ENCODE data around the gene HGS. TPM values are rescaled to one million over a fixed set of nuclear protein-coding genes. Genes with fewer than 3 reads are reported as not detected.

HGS gene
- total and polyA plus RNA-seq, 2 of the 13 experiments (the other 11 are each of a cell fraction or from before 2014, with no cell fraction given) = 73.3 to 78.1 TPM

GRCh38 chr17:81727324-81728031, 43.7 kb downstream of the HGS start (continued):
- peak; percentile 95; the same call in 1 of the 2 replicates for TF ChIP-seq TERF1 (CRISPR knock-in tag; IDR thresholded peaks at IDR 0.05)
- no peak for TF ChIP-seq AGO1 (IDR thresholded peaks at IDR 0.05; ENCODE audit: low read depth, low read length, poor library complexity, severe bottlenecking)
- TF ChIP-seq NFATC3 (CRISPR knock-in tag; IDR thresholded peaks at IDR 0.05) = peak; percentile 99
- TF ChIP-seq TMF1 (CRISPR knock-in tag; IDR thresholded peaks at IDR 0.05; ENCODE audit: low read depth) = peak; percentile 66; the same call in 1 of the 2 replicates
- TF ChIP-seq MED1 (CRISPR knock-in tag; IDR thresholded peaks at IDR 0.05) = peak; percentile 94
- TF ChIP-seq TAF1 (CRISPR knock-in tag; IDR thresholded peaks at IDR 0.05) = peak; percentile 75
- TF ChIP-seq ZNF468 (CRISPR knock-in tag; IDR thresholded peaks at IDR 0.05) = 0 out of 2 replicates have a peak, but pooled peaks have one; percentile 87
- TF ChIP-seq REPIN1 (CRISPR knock-in tag; IDR thresholded peaks at IDR 0.05; ENCODE audit: borderline replicate concordance, low read depth) = peak; percentile 95
- TF ChIP-seq CREBL2 (CRISPR knock-in tag; IDR thresholded peaks at IDR 0.05; ENCODE audit: borderline replicate concordance) = peak; percentile 97
- peak; percentile 99 for TF ChIP-seq ZIK1 (CRISPR knock-in tag; IDR thresholded peaks at IDR 0.05; ENCODE audit: borderline replicate concordance, low read depth)
- peak; percentile 83 for TF ChIP-seq REL (CRISPR knock-in tag; conservative IDR thresholded peaks at IDR 0.05)
- 0 out of 2 replicates have a peak, but pooled peaks have one; percentile 89 for TF ChIP-seq ZNF432 (CRISPR knock-in tag; IDR thresholded peaks at IDR 0.05; ENCODE audit: borderline replicate concordance)
- TF ChIP-seq POGZ (CRISPR knock-in tag; IDR thresholded peaks at IDR 0.05) = peak; percentile 77
- peak; percentile 40 for TF ChIP-seq CTCF (CRISPR knock-in tag; IDR thresholded peaks at IDR 0.05)
- TF ChIP-seq ZFP62 (CRISPR knock-in tag; IDR thresholded peaks at IDR 0.05) = no peak
- peak; percentile 83; the same call in 1 of the 2 replicates for TF ChIP-seq MLXIP (CRISPR knock-in tag; IDR thresholded peaks at IDR 0.05; ENCODE audit: borderline replicate concordance)
- TF ChIP-seq STAT5B (CRISPR knock-in tag; IDR thresholded peaks at IDR 0.05) = peak; percentile 94
- TF ChIP-seq MNT (IDR thresholded peaks at IDR 0.05) = no peak; the same call in 1 of the 2 replicates
- 0 out of 2 replicates have a peak, but pooled peaks have one; percentile 81 for TF ChIP-seq CAMTA2 (CRISPR knock-in tag; IDR thresholded peaks at IDR 0.05; ENCODE audit: borderline replicate concordance)
- peak; percentile 75 for TF ChIP-seq ARNTL (CRISPR knock-in tag; IDR thresholded peaks at IDR 0.05)
- peak; percentile 98 for TF ChIP-seq ZSCAN21 (CRISPR knock-in tag; IDR thresholded peaks at IDR 0.05; ENCODE audit: borderline replicate concordance)
- TF ChIP-seq ZBTB7B (CRISPR knock-in tag; IDR thresholded peaks at IDR 0.05) = peak; percentile 59; the same call in 1 of the 2 replicates
